ENCODE measurements around the gene WDR45B.
"Not testable (repeated sequence)": the region's sequence is repeated elsewhere in the genome, so short reads cannot be mapped to it uniquely, and the experiment has no call there.

WDR45B gene

GRCh38 chr17:82586576-82587233 is 61.5 kb downstream of the WDR45B start:
- no peak for TF ChIP-seq EZH2phosphoT487 (conservative IDR thresholded peaks at IDR 0.05; ENCODE audit: low read length)
- TF ChIP-seq, protein P1, sequence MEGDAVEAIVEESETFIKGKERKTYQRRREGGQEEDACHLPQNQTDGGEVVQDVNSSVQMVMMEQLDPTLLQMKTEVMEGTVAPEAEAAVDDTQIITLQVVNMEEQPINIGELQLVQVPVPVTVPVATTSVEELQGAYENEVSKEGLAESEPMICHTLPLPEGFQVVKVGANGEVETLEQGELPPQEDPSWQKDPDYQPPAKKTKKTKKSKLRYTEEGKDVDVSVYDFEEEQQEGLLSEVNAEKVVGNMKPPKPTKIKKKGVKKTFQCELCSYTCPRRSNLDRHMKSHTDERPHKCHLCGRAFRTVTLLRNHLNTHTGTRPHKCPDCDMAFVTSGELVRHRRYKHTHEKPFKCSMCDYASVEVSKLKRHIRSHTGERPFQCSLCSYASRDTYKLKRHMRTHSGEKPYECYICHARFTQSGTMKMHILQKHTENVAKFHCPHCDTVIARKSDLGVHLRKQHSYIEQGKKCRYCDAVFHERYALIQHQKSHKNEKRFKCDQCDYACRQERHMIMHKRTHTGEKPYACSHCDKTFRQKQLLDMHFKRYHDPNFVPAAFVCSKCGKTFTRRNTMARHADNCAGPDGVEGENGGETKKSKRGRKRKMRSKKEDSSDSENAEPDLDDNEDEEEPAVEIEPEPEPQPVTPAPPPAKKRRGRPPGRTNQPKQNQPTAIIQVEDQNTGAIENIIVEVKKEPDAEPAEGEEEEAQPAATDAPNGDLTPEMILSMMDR (IDR thresholded peaks at IDR 0.05; ENCODE audit: insufficient read depth, low read length, poor library complexity, severe bottlenecking), result no peak
- H3K27ac ChIP-seq (ENCODE audit: low read depth, low read length), result no peak overlapping the region

DNA sequence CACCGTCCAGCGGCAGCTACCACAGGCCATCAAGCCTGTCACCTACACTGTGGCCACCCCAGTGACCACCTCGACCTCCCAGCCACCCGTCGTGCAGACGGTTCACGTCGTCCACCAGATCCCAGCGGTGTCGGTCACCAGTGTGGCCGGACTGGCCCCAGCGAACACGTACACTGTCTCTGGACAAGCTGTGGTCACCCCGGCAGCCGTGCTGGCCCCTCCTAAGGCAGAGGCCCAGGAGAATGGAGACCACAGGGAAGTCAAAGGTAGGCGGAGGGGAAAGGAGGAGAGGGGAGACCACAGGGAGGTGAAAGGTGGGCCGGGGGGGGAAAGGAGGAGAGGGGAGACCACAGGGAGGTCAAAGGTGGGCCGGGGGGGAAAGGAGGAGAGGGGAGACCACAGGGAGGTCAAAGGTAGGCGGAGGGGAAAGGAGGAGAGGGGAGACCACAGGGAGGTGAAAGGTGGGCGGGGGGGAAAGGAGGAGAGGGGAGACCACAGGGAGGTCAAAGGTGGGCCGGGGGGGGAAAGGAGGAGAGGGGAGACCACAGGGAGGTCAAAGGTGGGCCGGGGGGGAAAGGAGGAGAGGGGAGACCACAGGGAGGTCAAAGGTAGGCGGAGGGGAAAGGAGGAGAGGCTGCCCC is 62.2 kb downstream of the WDR45B start:
- not testable (repeated sequence) for H3K36me3 ChIP-seq (ENCODE audit: low read length)

More at GRCh38 chr17:82586576-82587233, 61.5 kb downstream of the WDR45B start:
- Histone ChIP-seq H4K20me1 (ENCODE audit: low read depth, low read length) (no peaks in the 10 kb centered on the region), H3K36me3 (ENCODE audit: low read length) (peaks cover 4% of the 10 kb centered on the region; the same call in 1 of the 2 replicates), H3K27me3 (ENCODE audit: low read length) (no peaks in the 10 kb centered on the region), H3K9ac (ENCODE audit: low read length) (no peak overlapping the region), H3K9me3 (ENCODE audit: insufficient read depth, low read length) (no peaks in the 10 kb centered on the region), H3K9me2 (replicated peaks; ENCODE audit: insufficient read depth, low read length) (no peaks in the 10 kb centered on the region), H3K4me3 (ENCODE audit: insufficient read depth, low read length, poor library complexity, severe bottlenecking) (no peak overlapping the region), H3K4me2 (ENCODE audit: low read depth, low read length, poor library complexity, severe bottlenecking) (no peak overlapping the region), H2AFZ (ENCODE audit: low read depth, low read length, severe bottlenecking) (no peak overlapping the region), H3K79me2 (ENCODE audit: insufficient read depth, low read length) (no peaks in the 10 kb centered on the region), H3F3A (ENCODE audit: insufficient read depth) (peaks cover 21% of the 10 kb centered on the region)

GRCh38 chr17:82583720-82584234 is 64.5 kb downstream of the WDR45B start:
- Histone ChIP-seq H3K9me3 (ENCODE audit: insufficient read depth, low read length) (no peaks in the 10 kb centered on the region), H3K9ac (ENCODE audit: low read length) (no peak overlapping the region), H3K4me3 (ENCODE audit: insufficient read depth, low read length, poor library complexity, severe bottlenecking) (no peak overlapping the region), H2AFZ (ENCODE audit: low read depth, low read length, severe bottlenecking) (no peak overlapping the region), H3K4me2 (ENCODE audit: low read depth, low read length, poor library complexity, severe bottlenecking) (no peak overlapping the region), H3F3A (ENCODE audit: insufficient read depth) (0 out of 2 replicates have a peak, but pooled peaks cover under 1% of the 10 kb centered on the region), H3K79me2 (ENCODE audit: insufficient read depth, low read length) (no peaks in the 10 kb centered on the region), H4K20me1 (ENCODE audit: low read depth, low read length) (no peaks in the 10 kb centered on the region), H3K9me2 (replicated peaks; ENCODE audit: insufficient read depth, low read length) (no peaks in the 10 kb centered on the region), H3K36me3 (ENCODE audit: low read length) (peaks cover 4% of the 10 kb centered on the region; the same call in 1 of the 2 replicates), H3K27ac (ENCODE audit: low read depth, low read length) (no peak overlapping the region), H3K27me3 (ENCODE audit: low read length) (no peaks in the 10 kb centered on the region)
- TF ChIP-seq, protein P1 (IDR thresholded peaks at IDR 0.05; ENCODE audit: insufficient read depth, low read length, poor library complexity, severe bottlenecking), result no peak
- no peak for TF ChIP-seq EZH2phosphoT487 (conservative IDR thresholded peaks at IDR 0.05; ENCODE audit: low read length)

More for the DNA sequence above, 62.2 kb downstream of the WDR45B start:
- not testable (repeated sequence) for H3K27me3 ChIP-seq (ENCODE audit: low read length); H3K4me3 ChIP-seq (ENCODE audit: insufficient read depth, low read length, poor library complexity, severe bottlenecking); H3K9me2 ChIP-seq (replicated peaks; ENCODE audit: insufficient read depth, low read length); H3K27ac ChIP-seq (ENCODE audit: low read depth, low read length); H2AFZ ChIP-seq (ENCODE audit: low read depth, low read length, severe bottlenecking); H3K9ac ChIP-seq (ENCODE audit: low read length); H3K79me2 ChIP-seq (ENCODE audit: insufficient read depth, low read length); H4K20me1 ChIP-seq (ENCODE audit: low read depth, low read length); H3K4me2 ChIP-seq (ENCODE audit: low read depth, low read length, poor library complexity, severe bottlenecking); H3K9me3 ChIP-seq (ENCODE audit: insufficient read depth, low read length)
- peaks cover 18% of the 10 kb centered on the region for H3F3A ChIP-seq (ENCODE audit: insufficient read depth)

GRCh38 chr17:82582709-82583108 is 65.5 kb downstream of the WDR45B start:
- H3K36me3 ChIP-seq (ENCODE audit: low read length), result peaks cover 4% of the 10 kb centered on the region; the same call in 1 of the 2 replicates
- no peaks in the 10 kb centered on the region for H3K9me2 ChIP-seq (replicated peaks; ENCODE audit: insufficient read depth, low read length)
- no peak overlapping the region for H3K4me2 ChIP-seq (ENCODE audit: low read depth, low read length, poor library complexity, severe bottlenecking)
- no peak overlapping the region for H2AFZ ChIP-seq (ENCODE audit: low read depth, low read length, severe bottlenecking)
- H3K9me3 ChIP-seq (ENCODE audit: insufficient read depth, low read length), result no peaks in the 10 kb centered on the region
- H3K9ac ChIP-seq (ENCODE audit: low read length), result no peak overlapping the region
- no peaks in the 10 kb centered on the region for H4K20me1 ChIP-seq (ENCODE audit: low read depth, low read length)
- no peak overlapping the region for H3K4me3 ChIP-seq (ENCODE audit: insufficient read depth, low read length, poor library complexity, severe bottlenecking)
- H3F3A ChIP-seq (ENCODE audit: insufficient read depth), result no peaks in the 10 kb centered on the region
- no peak for TF ChIP-seq EZH2phosphoT487 (conservative IDR thresholded peaks at IDR 0.05; ENCODE audit: low read length)
- TF ChIP-seq, protein P1 (IDR thresholded peaks at IDR 0.05; ENCODE audit: insufficient read depth, low read length, poor library complexity, severe bottlenecking), result no peak
- no peaks in the 10 kb centered on the region for H3K79me2 ChIP-seq (ENCODE audit: insufficient read depth, low read length)
- no peak overlapping the region for H3K27ac ChIP-seq (ENCODE audit: low read depth, low read length)
- no peaks in the 10 kb centered on the region for H3K27me3 ChIP-seq (ENCODE audit: low read length)

All from SU-DHL-6 (cell line).